ENCODE results near the gene STX1A. TPM values are rescaled to one million over a fixed set of nuclear protein-coding genes. Genes with fewer than 3 reads are reported as not detected.
"Not testable (repeated sequence)": the region's sequence is repeated elsewhere in the genome, so short reads cannot be mapped to it uniquely, and the experiment has no call there.

STX1A gene
- total RNA-seq, 4 donors from 2014 or later: 2.9 to 9.2 (median 4.6) TPM

DNA sequence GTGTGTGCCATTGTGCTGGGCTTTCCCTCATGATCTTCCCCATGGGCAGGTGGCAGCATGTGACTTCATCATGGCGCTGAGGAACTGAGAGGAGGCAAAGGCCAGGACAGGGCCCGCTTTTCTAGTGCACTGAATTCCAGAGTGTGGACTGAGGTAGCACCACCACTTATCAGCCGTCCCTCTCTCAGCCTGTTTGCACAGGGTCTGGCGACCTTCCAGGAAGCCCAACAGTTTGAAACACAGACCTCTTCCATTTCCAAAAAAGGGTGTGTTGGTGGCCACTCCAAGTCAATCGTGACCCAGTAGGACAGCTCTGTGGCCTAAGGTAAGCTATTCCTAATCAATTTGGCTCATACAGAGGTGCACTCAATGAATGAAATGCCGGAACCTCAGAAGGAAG is 40.6 kb downstream of the STX1A start:
- DNase-seq (ENCODE audit: low spot score in 2 of 2): no peak
- WGBS, 2 donors: 91 to 97% methylated on average over 6 of the region's 6 CpGs
- TF ChIP-seq POLR2A (IDR thresholded peaks at IDR 0.05): no peak
- TF ChIP-seq, protein P1, sequence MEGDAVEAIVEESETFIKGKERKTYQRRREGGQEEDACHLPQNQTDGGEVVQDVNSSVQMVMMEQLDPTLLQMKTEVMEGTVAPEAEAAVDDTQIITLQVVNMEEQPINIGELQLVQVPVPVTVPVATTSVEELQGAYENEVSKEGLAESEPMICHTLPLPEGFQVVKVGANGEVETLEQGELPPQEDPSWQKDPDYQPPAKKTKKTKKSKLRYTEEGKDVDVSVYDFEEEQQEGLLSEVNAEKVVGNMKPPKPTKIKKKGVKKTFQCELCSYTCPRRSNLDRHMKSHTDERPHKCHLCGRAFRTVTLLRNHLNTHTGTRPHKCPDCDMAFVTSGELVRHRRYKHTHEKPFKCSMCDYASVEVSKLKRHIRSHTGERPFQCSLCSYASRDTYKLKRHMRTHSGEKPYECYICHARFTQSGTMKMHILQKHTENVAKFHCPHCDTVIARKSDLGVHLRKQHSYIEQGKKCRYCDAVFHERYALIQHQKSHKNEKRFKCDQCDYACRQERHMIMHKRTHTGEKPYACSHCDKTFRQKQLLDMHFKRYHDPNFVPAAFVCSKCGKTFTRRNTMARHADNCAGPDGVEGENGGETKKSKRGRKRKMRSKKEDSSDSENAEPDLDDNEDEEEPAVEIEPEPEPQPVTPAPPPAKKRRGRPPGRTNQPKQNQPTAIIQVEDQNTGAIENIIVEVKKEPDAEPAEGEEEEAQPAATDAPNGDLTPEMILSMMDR (IDR thresholded peaks at IDR 0.05): no peak
- intact Hi-C loops (cut with DNase I; ENCODE audit: low total_unique reads): no loop called here
- H3K4me3 ChIP-seq (ENCODE audit: low read depth, poor library complexity, severe bottlenecking): no peak overlapping the region

DNA sequence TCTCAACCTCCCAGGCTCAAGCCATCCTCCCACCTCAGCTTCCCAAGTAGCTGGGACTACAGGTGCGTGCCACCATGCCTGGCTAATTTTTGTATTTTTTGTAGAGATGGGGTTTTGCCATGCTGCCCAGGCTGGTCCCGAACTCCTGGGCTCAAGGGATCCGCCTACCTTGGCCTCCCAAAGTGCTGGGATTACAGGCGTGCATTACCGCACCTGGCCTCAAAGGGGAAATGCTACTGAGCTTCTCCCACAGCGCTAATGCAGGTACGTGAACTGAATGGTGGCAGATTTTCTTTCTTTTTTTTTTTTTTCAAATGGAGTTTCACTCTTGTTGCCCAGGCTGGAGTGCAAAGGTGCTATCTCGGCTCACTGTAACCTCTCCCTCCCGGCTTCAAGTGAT is 43.4 kb downstream of the STX1A start:
- intact Hi-C loops (cut with DNase I; ENCODE audit: low total_unique reads): not testable (repeated sequence)

DNA sequence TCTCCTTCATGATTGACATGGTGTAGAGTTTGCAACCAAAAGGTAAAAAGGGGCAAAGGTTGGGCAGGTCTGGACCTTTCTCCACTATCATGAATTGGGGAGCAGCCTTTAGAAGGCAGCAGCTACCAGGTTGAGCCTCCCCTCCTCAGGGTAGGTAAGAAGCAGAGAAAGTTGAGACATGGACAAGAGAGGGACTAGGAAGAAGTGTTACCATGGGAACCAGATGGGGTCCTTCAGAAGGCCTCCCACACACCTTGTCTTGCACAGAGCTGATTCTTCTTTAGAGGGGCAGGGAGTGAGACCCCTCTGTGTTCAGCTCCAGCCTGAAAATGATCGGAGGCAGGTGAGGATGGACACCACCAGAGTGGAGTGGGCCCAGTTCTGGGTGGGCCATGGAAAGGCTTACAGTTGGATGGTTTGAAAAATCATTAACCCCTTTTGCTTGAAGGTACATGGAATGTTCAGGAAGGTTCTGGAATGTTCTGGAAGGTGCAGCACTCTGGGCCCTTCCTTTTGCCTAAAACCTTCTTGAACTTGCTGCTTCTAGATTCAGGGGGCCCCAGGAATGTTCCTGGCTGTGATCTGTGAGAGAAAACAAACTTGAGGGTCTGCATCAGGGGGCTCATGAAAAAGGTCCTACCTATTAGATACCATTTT is 44.9 kb downstream of the STX1A start:
- TF ChIP-seq, protein P1 (IDR thresholded peaks at IDR 0.05): no peak
- TF ChIP-seq POLR2A (IDR thresholded peaks at IDR 0.05): no peak
- DNase-seq (ENCODE audit: low spot score in 2 of 2): no peak
- 95 to 100% methylated on average over 1 of the region's 1 CpG for WGBS, 2 donors
- no peak overlapping the region for H3K4me3 ChIP-seq (ENCODE audit: low read depth, poor library complexity, severe bottlenecking)
- intact Hi-C loops (cut with DNase I; ENCODE audit: low total_unique reads): no loop called here

More for the DNA sequence above, 43.4 kb downstream of the STX1A start:
- not testable (repeated sequence) for DNase-seq (ENCODE audit: low spot score in 2 of 2); H3K4me3 ChIP-seq (ENCODE audit: low read depth, poor library complexity, severe bottlenecking)
- 81% methylated on average over 9 of the region's 9 CpGs for WGBS, 2 donors

DNA sequence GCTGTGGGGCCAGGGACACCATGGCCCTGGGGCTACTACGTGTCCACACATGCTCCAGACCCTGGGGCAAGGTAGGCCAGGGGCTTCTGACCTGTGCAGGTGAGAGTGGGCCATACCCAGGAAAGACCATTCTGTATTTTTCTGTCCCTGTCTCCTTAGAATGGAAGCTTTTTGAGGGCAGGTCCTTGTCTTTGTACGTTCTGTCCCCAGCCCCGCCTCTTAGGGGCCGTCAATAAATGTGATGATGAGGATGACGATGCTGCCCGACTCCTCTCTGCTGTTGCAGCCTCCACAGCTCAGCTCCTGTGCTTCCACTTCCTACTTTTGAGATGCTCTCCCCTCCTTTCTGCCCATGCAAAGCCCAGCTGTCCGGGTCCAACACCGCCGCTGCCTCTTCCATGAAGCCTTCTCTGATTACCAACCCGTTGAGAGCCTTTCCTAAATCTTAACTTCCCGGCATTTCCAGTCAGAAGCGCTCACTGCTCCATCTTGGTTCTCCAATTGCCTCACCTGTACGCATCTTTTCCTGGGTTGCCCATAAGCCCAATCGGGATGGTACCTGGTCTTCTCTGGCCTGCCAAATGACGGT is 47.5 kb downstream of the STX1A start:
- no peak overlapping the region for H3K4me3 ChIP-seq (ENCODE audit: low read depth, poor library complexity, severe bottlenecking)
- TF ChIP-seq POLR2A (IDR thresholded peaks at IDR 0.05): no peak
- TF ChIP-seq, protein P1 (IDR thresholded peaks at IDR 0.05): no peak
- 94 to 95% methylated on average over 15 of the region's 15 CpGs for WGBS, 2 donors
- DNase-seq (ENCODE audit: low spot score in 2 of 2): no peak
- intact Hi-C loops (cut with DNase I; ENCODE audit: low total_unique reads): no loop called here

DNA sequence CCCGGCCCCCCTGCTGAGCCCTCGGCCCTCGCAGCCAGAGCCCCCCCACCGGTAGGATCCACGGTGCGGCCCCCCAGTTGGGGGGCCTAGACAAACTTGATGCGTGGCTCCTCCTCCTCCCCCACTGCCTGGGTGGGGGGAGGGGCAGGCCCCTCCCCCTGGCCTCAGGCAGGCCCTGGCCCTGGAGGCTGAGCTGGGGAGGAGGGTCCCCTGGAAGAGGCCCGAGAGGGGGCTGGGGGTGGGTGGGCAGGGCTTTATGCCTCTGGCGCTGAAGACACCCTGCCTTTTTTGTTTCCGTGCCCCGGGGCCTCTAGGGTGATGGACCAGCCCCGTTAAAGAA is 48.2 kb downstream of the STX1A start:
- intact Hi-C loops (cut with DNase I; ENCODE audit: low total_unique reads): no loop called here
- no peak for DNase-seq (ENCODE audit: low spot score in 2 of 2)
- 40 to 50% methylated on average over 1 to 5 of the region's 12 CpGs for WGBS, 2 donors
- no peak for TF ChIP-seq POLR2A (IDR thresholded peaks at IDR 0.05)
- TF ChIP-seq, protein P1 (IDR thresholded peaks at IDR 0.05): no peak
- no peak overlapping the region for H3K4me3 ChIP-seq (ENCODE audit: low read depth, poor library complexity, severe bottlenecking)

DNA sequence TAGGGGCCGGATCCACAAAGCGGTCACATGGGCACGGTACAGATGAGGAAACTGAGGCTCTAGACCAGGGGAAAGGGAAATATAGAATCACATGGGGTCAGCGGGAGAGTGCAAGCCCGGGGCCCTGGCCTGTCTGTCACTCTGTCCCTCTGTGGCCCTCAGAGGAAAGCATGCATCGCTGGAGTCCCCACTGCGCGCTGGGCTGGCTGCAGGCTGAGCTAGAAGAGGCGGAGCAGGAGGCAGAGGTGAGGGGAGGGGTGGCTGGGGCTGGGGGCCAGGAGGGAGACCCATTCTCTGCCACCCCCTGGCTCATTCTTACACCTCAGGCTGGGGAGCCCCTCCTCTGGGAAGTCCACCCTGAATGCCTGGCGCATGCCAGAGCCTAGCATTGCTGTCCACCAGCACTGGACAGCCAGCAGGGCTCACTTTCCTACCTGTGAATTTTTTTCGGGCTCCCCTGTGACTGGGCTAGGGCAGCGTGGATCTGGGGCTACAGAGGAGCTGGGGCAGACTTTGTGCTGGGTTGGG is 49.5 kb downstream of the STX1A start:
- intact Hi-C loops (cut with DNase I; ENCODE audit: low total_unique reads): no loop called here
- no peak for TF ChIP-seq POLR2A (IDR thresholded peaks at IDR 0.05)
- TF ChIP-seq, protein P1 (IDR thresholded peaks at IDR 0.05): no peak
- DNase-seq (ENCODE audit: low spot score in 2 of 2): no peak
- no peak overlapping the region for H3K4me3 ChIP-seq (ENCODE audit: low read depth, poor library complexity, severe bottlenecking)
- WGBS, 2 donors: 84 to 90% methylated on average over 12 of the region's 12 CpGs
